ENCODE data around the gene SSPN.

- TF ChIP-seq CTCF (IDR thresholded peaks at IDR 0.05) (no peak), POLR2A (IDR thresholded peaks at IDR 0.05) (no peak)
Observed at GRCh38 chr12:26247873-26248272, 52.5 kb downstream of the SSPN start.
